T47D (cell line): ENCODE results near the gene MGLL.

Experiments
- DNase-seq, 2 experiments: peaks; one replicate each; pipeline versions ENCODE4 v3.0.0 to v3.0.0-alpha.2; 2011 to 2012; ENCODE audit warnings: low read depth in 1 of 2, low spot score in 1 of 2
- JUND ChIP-seq: IDR thresholded peaks from 2 replicates; pipeline ENCODE4 v1.6.1; 2012; ENCODE audit warnings: low read depth
- in situ Hi-C: cut with HindIII; loops from 2 replicates; pipeline ENCODE4 v1.10.0; 2016; ENCODE audit warnings: low sequenced_read_pairs, low pct_unique_long_range_greater_than_20kb

The MGLL gene

GRCh38 chr3:127758013-127758412 lies 64.3 kb downstream of the MGLL start:
- no peak for DNase-seq
- in situ Hi-C loops, result no loop called here
- no peak for TF ChIP-seq JUND

DNA sequence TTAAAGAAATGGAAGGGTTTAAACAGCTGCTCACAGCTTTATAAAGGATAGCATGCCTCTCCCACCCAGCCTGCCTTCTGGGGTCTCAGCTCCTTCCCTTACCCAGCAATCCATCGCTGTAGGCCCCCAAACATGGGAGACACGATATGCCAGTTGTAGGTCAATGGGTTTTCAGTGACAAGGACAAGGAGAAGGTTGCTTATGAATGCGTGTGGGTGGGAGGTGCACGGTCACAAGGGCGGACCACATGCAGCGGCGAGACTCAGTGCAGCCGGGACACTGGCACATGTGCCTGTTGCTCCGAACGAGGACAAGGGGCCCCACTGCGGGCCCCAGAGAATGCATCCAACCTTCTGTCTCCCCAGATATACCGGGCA lies 67.0 kb downstream of the MGLL start:
- TF ChIP-seq JUND, result no peak
- in situ Hi-C loops, result no loop called here
- DNase-seq, result no peak

DNA sequence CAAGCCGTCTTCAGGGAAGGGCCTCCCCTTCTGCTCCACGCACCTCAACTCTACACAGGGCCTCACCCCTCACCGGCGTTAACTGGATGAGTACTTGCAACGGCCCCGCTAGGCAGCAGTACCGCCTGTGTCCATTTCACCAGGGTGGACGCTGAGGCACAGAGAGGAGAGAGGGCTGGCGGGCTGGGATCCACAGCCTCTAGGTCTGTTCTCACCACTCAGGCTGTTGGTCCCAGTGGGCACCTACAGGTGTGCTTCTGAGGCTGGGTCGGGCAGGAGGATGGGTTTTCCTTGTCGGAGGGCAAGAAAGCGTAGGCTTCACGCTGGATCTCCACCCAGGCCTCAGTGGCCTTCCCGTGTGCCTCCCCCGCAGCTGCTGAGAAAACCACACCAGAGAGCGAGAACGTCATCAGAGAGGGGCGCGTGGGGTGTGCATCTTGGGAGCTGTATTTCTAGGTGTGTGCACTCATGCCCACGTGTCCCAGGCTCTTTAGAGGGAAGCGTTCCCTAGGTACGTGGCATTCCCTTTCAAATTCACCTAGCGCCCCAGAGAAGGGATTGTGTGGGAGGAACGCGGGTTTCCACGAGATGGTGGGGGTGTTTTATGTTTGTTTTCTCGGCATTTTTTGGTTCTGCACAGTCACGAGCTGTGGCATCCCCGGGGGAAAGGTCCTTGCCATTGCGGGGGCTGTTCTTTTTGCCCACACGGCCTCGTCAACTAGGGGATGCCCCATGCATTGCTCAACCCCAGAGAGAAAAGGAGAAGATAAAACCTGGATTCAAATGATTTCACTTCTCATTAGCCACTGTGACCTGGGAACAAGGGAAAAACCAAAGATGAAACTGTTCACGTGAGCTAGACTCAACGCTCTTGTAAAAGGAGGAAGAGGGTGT lies 67.7 kb downstream of the MGLL start:
- DNase-seq, result no peak
- in situ Hi-C loops, result no loop called here
- TF ChIP-seq JUND, result no peak

- DNase-seq, result no peak
- in situ Hi-C loops, result no loop called here
- no peak for TF ChIP-seq JUND
These were observed 68.4 kb downstream of the MGLL start for GRCh38 chr3:127753898-127754410.

DNA sequence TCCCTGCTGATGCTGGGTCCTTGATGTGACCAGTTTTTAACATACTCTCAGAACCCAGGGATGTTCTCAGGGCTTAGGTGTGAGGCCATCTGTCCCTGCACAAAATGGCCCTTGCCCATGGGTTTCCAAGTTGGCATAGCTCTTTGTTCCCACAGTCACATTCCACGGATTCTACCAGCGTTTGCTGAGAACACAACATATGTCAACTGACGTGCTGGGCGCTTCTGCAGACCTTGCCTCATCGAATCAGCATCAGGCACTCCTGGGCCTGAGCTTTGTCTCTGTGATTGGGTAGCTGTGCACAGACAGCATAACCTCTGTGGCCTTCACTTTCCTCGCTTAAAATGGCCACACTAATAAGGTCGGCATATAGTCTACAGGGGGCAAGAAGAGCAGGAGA lies 69.0 kb downstream of the MGLL start:
- no peak for DNase-seq
- TF ChIP-seq JUND, result no peak
- in situ Hi-C loops, result no loop called here

- in situ Hi-C loops, result no loop called here
These were observed 70.5 kb downstream of the MGLL start for GRCh38 chr3:127751782-127752181.

GRCh38 chr3:127751163-127751621 lies 71.1 kb downstream of the MGLL start:
- in situ Hi-C loops, result no loop called here
- TF ChIP-seq JUND, result no peak
- no peak for DNase-seq

More at GRCh38 chr3:127751782-127752181, 70.5 kb downstream of the MGLL start:
- DNase-seq, result no peak
- TF ChIP-seq JUND, result no peak

GRCh38 chr3:127750226-127751031 lies 71.9 kb downstream of the MGLL start:
- DNase-seq, result no peak
- no peak for TF ChIP-seq JUND
- in situ Hi-C loops, result no loop called here

DNA sequence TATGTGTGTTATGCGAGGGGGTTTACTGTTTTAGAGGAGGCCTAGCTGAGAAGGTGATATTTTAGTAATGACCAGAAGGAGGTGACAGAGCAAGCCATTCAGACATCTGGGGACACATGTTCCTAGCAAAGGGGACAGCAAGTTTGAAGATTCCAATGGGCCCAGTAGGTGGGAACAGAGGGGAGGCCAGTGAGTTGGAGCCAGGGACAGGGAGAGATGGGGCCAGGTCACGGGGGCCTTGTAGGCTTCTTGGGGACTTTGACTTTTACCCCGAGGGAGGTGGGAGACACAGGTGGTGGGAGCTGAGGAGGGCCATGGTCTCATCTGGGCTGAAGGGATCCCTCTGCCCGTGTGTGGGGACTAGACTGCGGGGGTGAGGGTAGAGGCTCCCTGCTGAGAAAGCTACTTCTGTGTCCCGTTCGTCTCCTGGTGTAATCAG lies 72.5 kb downstream of the MGLL start:
- no peak for TF ChIP-seq JUND
- no peak for DNase-seq
- in situ Hi-C loops, result no loop called here

DNA sequence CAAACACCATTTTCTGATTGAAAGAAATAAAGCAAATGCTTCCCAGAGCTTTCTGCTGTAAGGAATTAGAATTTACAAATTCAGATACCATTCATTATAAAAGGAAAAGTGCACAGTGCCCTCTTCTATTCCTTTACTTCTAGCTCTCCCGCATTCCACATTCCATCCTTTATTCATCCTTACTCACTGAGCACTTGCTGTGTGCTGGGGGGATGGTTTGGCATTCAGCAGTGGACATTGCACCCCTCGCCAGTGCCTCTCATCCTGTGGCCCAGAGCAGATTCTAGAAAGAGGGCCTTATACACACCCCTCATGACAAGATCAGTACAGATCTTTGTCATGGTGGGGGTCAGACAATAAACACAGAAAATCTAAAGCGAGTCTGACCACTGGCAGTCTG lies 73.0 kb downstream of the MGLL start:
- no peak for TF ChIP-seq JUND
- in situ Hi-C loops, result no loop called here

GRCh38 chr3:127748754-127749327 lies 73.5 kb downstream of the MGLL start:
- no peak for DNase-seq
- in situ Hi-C loops, result no loop called here
- no peak for TF ChIP-seq JUND

More for the DNA sequence above, 73.0 kb downstream of the MGLL start:
- DNase-seq, result no peak

GRCh38 chr3:127747751-127748521 lies 74.4 kb downstream of the MGLL start:
- in situ Hi-C loops, result no loop called here
- DNase-seq, result no peak
- TF ChIP-seq JUND, result no peak
